ENCODE measurements around the gene PAAF1. TPM values are rescaled to one million over a fixed set of nuclear protein-coding genes. Genes with fewer than 3 reads are reported as not detected.

Gene PAAF1
- total RNA-seq, 4 donors from 2014 or later = 0.37 to 10.5 (median 6.4) TPM

DNA sequence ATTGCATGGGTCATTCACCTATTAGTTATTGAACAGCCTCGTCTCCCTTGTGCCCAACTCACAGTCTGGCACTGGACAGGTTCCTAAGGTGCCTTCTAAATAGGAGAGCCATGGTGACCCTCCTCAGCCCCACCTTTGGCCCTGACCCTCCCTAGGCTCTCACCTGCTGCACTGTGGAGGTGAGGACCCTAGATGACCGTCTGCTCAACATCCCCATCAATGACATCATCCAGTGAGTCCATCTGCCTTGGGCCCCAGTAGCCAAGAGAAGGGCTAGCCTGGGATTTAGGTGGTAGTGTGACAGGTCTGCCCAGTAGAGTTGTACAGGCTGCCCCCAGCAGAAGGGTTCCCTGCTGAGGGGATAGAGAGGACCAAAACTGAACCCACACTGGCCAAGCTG, 92.3 kb downstream of the PAAF1 start:
- Histone ChIP-seq H3K9me3 (no peaks in the 10 kb centered on the region), H3K27me3 (no peaks in the 10 kb centered on the region), H3K27ac (no peak overlapping the region), H3K4me3 (no peak overlapping the region), H3K4me1 (peaks cover 11 to 23% (median 18%) of the 10 kb centered on the region in 4 donors), H3K36me3 (no peaks in the 10 kb centered on the region)
- intact Hi-C loops (cut with DNase I; ENCODE audit: low total_unique reads) (loop anchor here (10.0 kb wide), 2 partner anchors 56 to 136 kb away; no protein-coding TSS in a partner anchor), in situ Hi-C loops (cut with MboI; ENCODE audit: low pct_ligation_motif_present in 1 of 4, low pct_unique_long_range_greater_than_20kb in 1 of 4, low sequenced_read_pairs in 3 of 4) (loop anchor here in 2 of 4 donors (25.0 kb wide), 2 partner anchors 118 to 593 kb away; no protein-coding TSS in a partner anchor)
- TF ChIP-seq POLR2A (IDR thresholded peaks at IDR 0.05) (no peak), POLR2AphosphoS5 (IDR thresholded peaks at IDR 0.05) (no peak)
- 78 to 100% methylated on average over 1 to 2 of the region's 2 CpGs for WGBS, 2 donors (ENCODE audit: low coverage in 1 of 2)
- no peak for DNase-seq

- intact Hi-C loops (cut with DNase I; ENCODE audit: low total_unique reads) (loop anchor here (10.0 kb wide), 2 partner anchors 55 to 135 kb away; no protein-coding TSS in a partner anchor), in situ Hi-C loops (cut with MboI; ENCODE audit: low pct_ligation_motif_present in 1 of 4, low pct_unique_long_range_greater_than_20kb in 1 of 4, low sequenced_read_pairs in 3 of 4) (loop anchor here in 2 of 4 donors (25.0 kb wide), 2 partner anchors 117 to 592 kb away; no protein-coding TSS in a partner anchor)
- Histone ChIP-seq H3K4me3 (no peak overlapping the region), H3K27ac (no peak overlapping the region), H3K9me3 (no peaks in the 10 kb centered on the region), H3K27me3 (no peaks in the 10 kb centered on the region), H3K4me1 (peaks cover 13 to 21% (median 16%) of the 10 kb centered on the region in 4 donors), H3K36me3 (no peaks in the 10 kb centered on the region)
- no peak for DNase-seq
- TF ChIP-seq EP300 (IDR thresholded peaks at IDR 0.05; ENCODE audit: low read depth) = no peak
- no peak for TF ChIP-seq POLR2AphosphoS5 (IDR thresholded peaks at IDR 0.05)
- TF ChIP-seq, protein P1, sequence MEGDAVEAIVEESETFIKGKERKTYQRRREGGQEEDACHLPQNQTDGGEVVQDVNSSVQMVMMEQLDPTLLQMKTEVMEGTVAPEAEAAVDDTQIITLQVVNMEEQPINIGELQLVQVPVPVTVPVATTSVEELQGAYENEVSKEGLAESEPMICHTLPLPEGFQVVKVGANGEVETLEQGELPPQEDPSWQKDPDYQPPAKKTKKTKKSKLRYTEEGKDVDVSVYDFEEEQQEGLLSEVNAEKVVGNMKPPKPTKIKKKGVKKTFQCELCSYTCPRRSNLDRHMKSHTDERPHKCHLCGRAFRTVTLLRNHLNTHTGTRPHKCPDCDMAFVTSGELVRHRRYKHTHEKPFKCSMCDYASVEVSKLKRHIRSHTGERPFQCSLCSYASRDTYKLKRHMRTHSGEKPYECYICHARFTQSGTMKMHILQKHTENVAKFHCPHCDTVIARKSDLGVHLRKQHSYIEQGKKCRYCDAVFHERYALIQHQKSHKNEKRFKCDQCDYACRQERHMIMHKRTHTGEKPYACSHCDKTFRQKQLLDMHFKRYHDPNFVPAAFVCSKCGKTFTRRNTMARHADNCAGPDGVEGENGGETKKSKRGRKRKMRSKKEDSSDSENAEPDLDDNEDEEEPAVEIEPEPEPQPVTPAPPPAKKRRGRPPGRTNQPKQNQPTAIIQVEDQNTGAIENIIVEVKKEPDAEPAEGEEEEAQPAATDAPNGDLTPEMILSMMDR (IDR thresholded peaks at IDR 0.05) = no peak
- TF ChIP-seq POLR2A (IDR thresholded peaks at IDR 0.05) = no peak
- 78 to 88% methylated on average over 5 to 13 of the region's 13 CpGs for WGBS, 2 donors (ENCODE audit: low coverage in 1 of 2)
Measured at GRCh38 chr11:73969991-73970800, 93.4 kb downstream of the PAAF1 start.

DNA sequence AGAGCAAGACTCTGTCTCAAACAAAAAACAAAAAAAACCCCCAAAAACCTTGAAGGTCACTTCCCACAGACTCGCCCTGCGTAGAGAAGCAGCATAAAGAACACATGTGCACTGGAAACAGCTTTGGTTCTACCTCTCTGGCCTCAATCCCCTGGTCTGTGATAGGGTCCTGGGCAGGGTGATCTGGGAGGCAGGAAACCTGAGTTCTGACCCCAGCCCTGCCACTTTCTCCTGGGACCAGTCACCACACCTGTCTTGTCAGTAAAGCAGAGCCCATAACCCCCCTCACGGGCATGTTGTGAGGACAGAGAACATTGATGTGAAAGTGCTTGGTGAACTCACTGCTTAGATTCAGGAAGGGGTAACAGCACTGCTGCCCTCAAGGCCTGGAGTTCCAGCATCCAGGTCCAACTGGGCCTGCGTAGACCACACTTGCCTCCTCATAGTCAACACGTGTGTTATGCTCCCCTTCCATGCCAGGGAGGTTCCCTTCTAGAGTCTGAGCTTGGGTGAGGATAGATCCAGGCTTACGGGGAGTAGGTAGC, 94.4 kb downstream of the PAAF1 start:
- no peak overlapping the region for H3K4me3 ChIP-seq
- no peak overlapping the region for H3K27ac ChIP-seq
- intact Hi-C loops (cut with DNase I; ENCODE audit: low total_unique reads) = no loop called here
- no peak for DNase-seq
- no peak for TF ChIP-seq POLR2A (IDR thresholded peaks at IDR 0.05)
- peak in 1 of 3 donors; percentile 26 for TF ChIP-seq POLR2AphosphoS5 (IDR thresholded peaks at IDR 0.05)
- H3K4me1 ChIP-seq = peaks cover 13 to 21% (median 16%) of the 10 kb centered on the region in 4 donors
- H3K36me3 ChIP-seq = peaks cover 0 to 1% (median 0%) of the 10 kb centered on the region in 4 donors
- no peaks in the 10 kb centered on the region for H3K9me3 ChIP-seq
- in situ Hi-C loops (cut with MboI; ENCODE audit: low pct_ligation_motif_present in 1 of 4, low pct_unique_long_range_greater_than_20kb in 1 of 4, low sequenced_read_pairs in 3 of 4) = loop anchor here in 2 of 4 donors (25.0 kb wide), 2 partner anchors 116 to 591 kb away; no protein-coding TSS in a partner anchor
- no peaks in the 10 kb centered on the region for H3K27me3 ChIP-seq
- WGBS, 2 donors (ENCODE audit: low coverage in 1 of 2) = 84% methylated on average over 6 of the region's 6 CpGs; no CpG with 5 or more reads in 1 of the 2 donors

DNA sequence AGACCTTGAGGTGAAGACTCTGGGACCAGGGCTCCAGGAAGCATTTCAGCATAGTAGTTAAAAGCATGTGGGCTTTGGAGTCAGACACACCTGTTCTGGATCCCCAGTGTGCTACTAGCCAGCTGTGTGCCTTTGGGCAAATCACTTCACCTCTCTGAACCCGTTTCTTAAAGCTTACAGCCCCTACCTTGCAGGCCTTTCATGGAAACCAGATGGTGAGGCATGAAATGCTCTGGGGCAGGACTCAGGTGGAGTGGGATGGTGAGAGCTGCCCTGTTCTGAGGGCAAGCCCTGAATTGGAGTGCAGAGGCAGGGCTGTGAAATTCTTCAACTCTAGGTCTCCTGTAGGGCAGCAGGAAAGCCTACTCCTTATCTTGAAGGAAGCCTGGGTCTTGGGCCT, 95.4 kb downstream of the PAAF1 start:
- in situ Hi-C loops (cut with MboI; ENCODE audit: low pct_ligation_motif_present in 1 of 4, low pct_unique_long_range_greater_than_20kb in 1 of 4, low sequenced_read_pairs in 3 of 4) = loop anchor here in 2 of 4 donors (25.0 kb wide), 2 partner anchors 115 to 590 kb away; no protein-coding TSS in a partner anchor
- H3K4me3 ChIP-seq = no peak overlapping the region
- H3K27ac ChIP-seq = no peak overlapping the region
- DNase-seq = no peak
- no peaks in the 10 kb centered on the region for H3K27me3 ChIP-seq
- TF ChIP-seq EP300 (IDR thresholded peaks at IDR 0.05; ENCODE audit: low read depth) (no peak), POLR2AphosphoS5 (IDR thresholded peaks at IDR 0.05) (peak in 1 of 3 donors; percentile 7), POLR2A (IDR thresholded peaks at IDR 0.05) (no peak)
- TF ChIP-seq, protein P1 (IDR thresholded peaks at IDR 0.05) = no peak
- peaks cover 13 to 21% (median 16%) of the 10 kb centered on the region in 4 donors for H3K4me1 ChIP-seq
- H3K9me3 ChIP-seq = no peaks in the 10 kb centered on the region
- intact Hi-C loops (cut with DNase I; ENCODE audit: low total_unique reads) = no loop called here
- WGBS, 2 donors (ENCODE audit: low coverage in 1 of 2) = 67 to 100% methylated on average over 1 of the region's 1 CpG
- peaks cover 0 to 9% (median 0%) of the 10 kb centered on the region in 4 donors for H3K36me3 ChIP-seq

Data from transverse colon (tissue), 4 donors.